22Rv1 (cell line): ENCODE data around the gene ACADL.
A peak's percentile ranks its signal among the peaks of the same experiment; 100 is the strongest.
"Not testable (repeated sequence)": the region's sequence is repeated elsewhere in the genome, so short reads cannot be mapped to it uniquely, and the experiment has no call there.

Experiments used
- H3K27ac ChIP-seq: fragments of 450-650 bp; 2 replicates; pipeline ENCODE4 v1.5.1; 2017
- CTCF ChIP-seq: fragments of 450-650 bp; IDR thresholded peaks from 2 replicates; pipeline ENCODE4 v1.5.1; 2017; ENCODE audit warnings: mild to moderate bottlenecking
- ZFX ChIP-seq: fragments of 450-650 bp; IDR thresholded peaks from 2 replicates; pipeline ENCODE4 v1.6.1; 2017; ENCODE audit warnings: antibody characterized with exemption, borderline replicate concordance

ACADL gene

GRCh38 chr2:210190345-210190744, 34.9 kb downstream of the ACADL start:
- H3K27ac ChIP-seq, result peak overlapping the region; percentile 63
- TF ChIP-seq CTCF, result no peak
- no peak for TF ChIP-seq ZFX

- H3K27ac ChIP-seq, result peak overlapping the region; percentile 63
- no peak for TF ChIP-seq ZFX
- no peak for TF ChIP-seq CTCF
Measured at GRCh38 chr2:210189452-210190138, 35.7 kb downstream of the ACADL start.

- peak overlapping the region; percentile 63 for H3K27ac ChIP-seq
- TF ChIP-seq CTCF (no peak), ZFX (no peak)
Measured at GRCh38 chr2:210188755-210189154, 36.5 kb downstream of the ACADL start.

- H3K27ac ChIP-seq, result peak overlapping the region; percentile 63
- no peak for TF ChIP-seq CTCF
- no peak for TF ChIP-seq ZFX
Measured at GRCh38 chr2:210188190-210188589, 37.1 kb downstream of the ACADL start.

- not testable (repeated sequence) for H3K27ac ChIP-seq
Measured at GRCh38 chr2:210183936-210184335, 41.3 kb downstream of the ACADL start.

- not testable (repeated sequence) for H3K27ac ChIP-seq
Measured at GRCh38 chr2:210181606-210182088, 43.6 kb downstream of the ACADL start.

GRCh38 chr2:210181033-210181605, 44.1 kb downstream of the ACADL start:
- not testable (repeated sequence) for H3K27ac ChIP-seq

- TF ChIP-seq ZFX (no peak), CTCF (no peak)
- H3K27ac ChIP-seq, result no peak overlapping the region
Measured at GRCh38 chr2:210180477-210180876, 44.8 kb downstream of the ACADL start.
